Measurements from ENCODE around the gene MOB2.

- no peak for TF ChIP-seq FOXA1 (IDR thresholded peaks at IDR 0.05)
- TF ChIP-seq NFRKB (IDR thresholded peaks at IDR 0.05) = no peak
- TF ChIP-seq ELF4 (IDR thresholded peaks at IDR 0.05) = no peak
- TF ChIP-seq ARNT (IDR thresholded peaks at IDR 0.05) = no peak
- TF ChIP-seq FOXM1 (IDR thresholded peaks at IDR 0.05; ENCODE audit: borderline replicate concordance) = no peak
- no peak for TF ChIP-seq BHLHE40 (IDR thresholded peaks at IDR 0.05; ENCODE audit: borderline replicate concordance)
- no peak for TF ChIP-seq CTBP1 (IDR thresholded peaks at IDR 0.05; ENCODE audit: borderline replicate concordance)
- TF ChIP-seq TARDBP (IDR thresholded peaks at IDR 0.05) = no peak
These were observed 19.3 kb downstream of the MOB2 start for GRCh38 chr11:1467270-1467669.

Data from HEK293T (cell line).